GM21619 (cell line): ENCODE measurements around the gene SAPCD2.
"Not testable (repeated sequence)": the region's sequence is repeated elsewhere in the genome, so short reads cannot be mapped to it uniquely, and the experiment has no call there.

Experiments used
- ATAC-seq: cut with Tn5 transposase; IDR thresholded peaks from one replicate; pipeline ENCODE4 v1.9.1; 2021; ENCODE audit not compliant: unreplicated experiment

Gene SAPCD2

GRCh38 chr9:137033481-137033880 is 36.9 kb downstream of the SAPCD2 start:
- ATAC-seq: not testable (repeated sequence)

- no peak for ATAC-seq
Measured at GRCh38 chr9:137032858-137033257, 37.5 kb downstream of the SAPCD2 start.

GRCh38 chr9:137031904-137032640 is 38.3 kb downstream of the SAPCD2 start, which contains the start of gene FUT7:
Gene FUT7 (minus strand): TSS chr9:137032088. CDS start chr9:137031991, 97 bp downstream.
- no peak for ATAC-seq

GRCh38 chr9:137030538-137031527 is 39.5 kb downstream of the SAPCD2 start:
- no peak for ATAC-seq

GRCh38 chr9:137030006-137030405 is 40.4 kb downstream of the SAPCD2 start:
- no peak for ATAC-seq

- ATAC-seq: peak; percentile 43
Measured at GRCh38 chr9:137029058-137029936, 41.1 kb downstream of the SAPCD2 start.

GRCh38 chr9:137028263-137029057 is 41.9 kb downstream of the SAPCD2 start:
- ATAC-seq: peak; percentile 29

GRCh38 chr9:137027369-137028262 is 42.7 kb downstream of the SAPCD2 start, which contains the start of gene ABCA2:
Gene ABCA2 (minus strand): TSS chr9:137028237. CDS start chr9:137028140, 97 bp downstream.
- ATAC-seq: no peak

GRCh38 chr9:137026828-137027227 is 43.5 kb downstream of the SAPCD2 start:
- ATAC-seq: no peak

- no peak for ATAC-seq
Measured at GRCh38 chr9:137026384-137026783, 44.0 kb downstream of the SAPCD2 start.

- ATAC-seq: no peak
Measured at GRCh38 chr9:137025517-137025966, 44.8 kb downstream of the SAPCD2 start.

- no peak for ATAC-seq
Measured at GRCh38 chr9:137023583-137023991, 46.8 kb downstream of the SAPCD2 start.

GRCh38 chr9:137023157-137023556 is 47.2 kb downstream of the SAPCD2 start:
- ATAC-seq: no peak

GRCh38 chr9:137022662-137023008 is 47.7 kb downstream of the SAPCD2 start:
- no peak for ATAC-seq

GRCh38 chr9:137021979-137022661 is 48.2 kb downstream of the SAPCD2 start:
- no peak for ATAC-seq

- no peak for ATAC-seq
Measured at GRCh38 chr9:137021568-137021978, 48.8 kb downstream of the SAPCD2 start.

GRCh38 chr9:137020771-137021567 is 49.4 kb downstream of the SAPCD2 start:
- ATAC-seq: no peak
